Measurements from ENCODE around the gene LHX3.

DNA sequence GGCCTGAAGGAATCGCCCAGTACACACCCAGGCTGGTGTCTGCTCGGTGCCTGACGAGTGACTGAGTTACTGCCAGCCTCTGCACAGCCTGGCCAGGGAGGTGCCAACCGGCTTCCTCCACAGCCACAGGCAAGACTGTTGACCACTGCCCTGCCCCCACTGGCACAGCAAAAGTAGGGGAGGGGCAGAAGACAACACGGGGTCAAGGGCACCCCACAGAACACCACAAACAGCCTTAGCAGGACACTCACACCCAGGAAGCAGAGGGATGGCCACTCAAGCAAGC is 722 bp upstream of the LHX3 start:
- TF ChIP-seq EHF (CRISPR knock-in tag; IDR thresholded peaks at IDR 0.05) (no peak), POLR2A (IDR thresholded peaks at IDR 0.05; ENCODE audit: low read length) (no peak), CBX2 (IDR thresholded peaks at IDR 0.05; ENCODE audit: borderline replicate concordance, low read depth) (no peak), HDAC2 (IDR thresholded peaks at IDR 0.05) (no peak), SMC3 (IDR thresholded peaks at IDR 0.05) (no peak), JUN (IDR thresholded peaks at IDR 0.05) (no peak), EP300 (IDR thresholded peaks at IDR 0.05) (no peak)
- TF ChIP-seq, protein P1, sequence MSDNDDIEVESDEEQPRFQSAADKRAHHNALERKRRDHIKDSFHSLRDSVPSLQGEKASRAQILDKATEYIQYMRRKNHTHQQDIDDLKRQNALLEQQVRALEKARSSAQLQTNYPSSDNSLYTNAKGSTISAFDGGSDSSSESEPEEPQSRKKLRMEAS (IDR thresholded peaks at IDR 0.05) = no peak
- TF ChIP-seq, protein P2, sequence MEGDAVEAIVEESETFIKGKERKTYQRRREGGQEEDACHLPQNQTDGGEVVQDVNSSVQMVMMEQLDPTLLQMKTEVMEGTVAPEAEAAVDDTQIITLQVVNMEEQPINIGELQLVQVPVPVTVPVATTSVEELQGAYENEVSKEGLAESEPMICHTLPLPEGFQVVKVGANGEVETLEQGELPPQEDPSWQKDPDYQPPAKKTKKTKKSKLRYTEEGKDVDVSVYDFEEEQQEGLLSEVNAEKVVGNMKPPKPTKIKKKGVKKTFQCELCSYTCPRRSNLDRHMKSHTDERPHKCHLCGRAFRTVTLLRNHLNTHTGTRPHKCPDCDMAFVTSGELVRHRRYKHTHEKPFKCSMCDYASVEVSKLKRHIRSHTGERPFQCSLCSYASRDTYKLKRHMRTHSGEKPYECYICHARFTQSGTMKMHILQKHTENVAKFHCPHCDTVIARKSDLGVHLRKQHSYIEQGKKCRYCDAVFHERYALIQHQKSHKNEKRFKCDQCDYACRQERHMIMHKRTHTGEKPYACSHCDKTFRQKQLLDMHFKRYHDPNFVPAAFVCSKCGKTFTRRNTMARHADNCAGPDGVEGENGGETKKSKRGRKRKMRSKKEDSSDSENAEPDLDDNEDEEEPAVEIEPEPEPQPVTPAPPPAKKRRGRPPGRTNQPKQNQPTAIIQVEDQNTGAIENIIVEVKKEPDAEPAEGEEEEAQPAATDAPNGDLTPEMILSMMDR (IDR thresholded peaks at IDR 0.05) = no peak
- TF ChIP-seq, protein P3, sequence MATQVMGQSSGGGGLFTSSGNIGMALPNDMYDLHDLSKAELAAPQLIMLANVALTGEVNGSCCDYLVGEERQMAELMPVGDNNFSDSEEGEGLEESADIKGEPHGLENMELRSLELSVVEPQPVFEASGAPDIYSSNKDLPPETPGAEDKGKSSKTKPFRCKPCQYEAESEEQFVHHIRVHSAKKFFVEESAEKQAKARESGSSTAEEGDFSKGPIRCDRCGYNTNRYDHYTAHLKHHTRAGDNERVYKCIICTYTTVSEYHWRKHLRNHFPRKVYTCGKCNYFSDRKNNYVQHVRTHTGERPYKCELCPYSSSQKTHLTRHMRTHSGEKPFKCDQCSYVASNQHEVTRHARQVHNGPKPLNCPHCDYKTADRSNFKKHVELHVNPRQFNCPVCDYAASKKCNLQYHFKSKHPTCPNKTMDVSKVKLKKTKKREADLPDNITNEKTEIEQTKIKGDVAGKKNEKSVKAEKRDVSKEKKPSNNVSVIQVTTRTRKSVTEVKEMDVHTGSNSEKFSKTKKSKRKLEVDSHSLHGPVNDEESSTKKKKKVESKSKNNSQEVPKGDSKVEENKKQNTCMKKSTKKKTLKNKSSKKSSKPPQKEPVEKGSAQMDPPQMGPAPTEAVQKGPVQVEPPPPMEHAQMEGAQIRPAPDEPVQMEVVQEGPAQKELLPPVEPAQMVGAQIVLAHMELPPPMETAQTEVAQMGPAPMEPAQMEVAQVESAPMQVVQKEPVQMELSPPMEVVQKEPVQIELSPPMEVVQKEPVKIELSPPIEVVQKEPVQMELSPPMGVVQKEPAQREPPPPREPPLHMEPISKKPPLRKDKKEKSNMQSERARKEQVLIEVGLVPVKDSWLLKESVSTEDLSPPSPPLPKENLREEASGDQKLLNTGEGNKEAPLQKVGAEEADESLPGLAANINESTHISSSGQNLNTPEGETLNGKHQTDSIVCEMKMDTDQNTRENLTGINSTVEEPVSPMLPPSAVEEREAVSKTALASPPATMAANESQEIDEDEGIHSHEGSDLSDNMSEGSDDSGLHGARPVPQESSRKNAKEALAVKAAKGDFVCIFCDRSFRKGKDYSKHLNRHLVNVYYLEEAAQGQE (IDR thresholded peaks at IDR 0.05) = no peak
- TF ChIP-seq, protein P4, sequence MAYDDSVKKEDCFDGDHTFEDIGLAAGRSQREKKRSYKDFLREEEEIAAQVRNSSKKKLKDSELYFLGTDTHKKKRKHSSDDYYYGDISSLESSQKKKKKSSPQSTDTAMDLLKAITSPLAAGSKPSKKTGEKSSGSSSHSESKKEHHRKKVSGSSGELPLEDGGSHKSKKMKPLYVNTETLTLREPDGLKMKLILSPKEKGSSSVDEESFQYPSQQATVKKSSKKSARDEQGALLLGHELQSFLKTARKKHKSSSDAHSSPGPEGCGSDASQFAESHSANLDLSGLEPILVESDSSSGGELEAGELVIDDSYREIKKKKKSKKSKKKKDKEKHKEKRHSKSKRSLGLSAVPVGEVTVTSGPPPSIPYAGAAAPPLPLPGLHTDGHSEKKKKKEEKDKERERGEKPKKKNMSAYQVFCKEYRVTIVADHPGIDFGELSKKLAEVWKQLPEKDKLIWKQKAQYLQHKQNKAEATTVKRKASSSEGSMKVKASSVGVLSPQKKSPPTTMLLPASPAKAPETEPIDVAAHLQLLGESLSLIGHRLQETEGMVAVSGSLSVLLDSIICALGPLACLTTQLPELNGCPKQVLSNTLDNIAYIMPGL (CRISPR knock-in tag; IDR thresholded peaks at IDR 0.05; ENCODE audit: borderline replicate concordance) = no peak
- TF ChIP-seq, protein P5, sequence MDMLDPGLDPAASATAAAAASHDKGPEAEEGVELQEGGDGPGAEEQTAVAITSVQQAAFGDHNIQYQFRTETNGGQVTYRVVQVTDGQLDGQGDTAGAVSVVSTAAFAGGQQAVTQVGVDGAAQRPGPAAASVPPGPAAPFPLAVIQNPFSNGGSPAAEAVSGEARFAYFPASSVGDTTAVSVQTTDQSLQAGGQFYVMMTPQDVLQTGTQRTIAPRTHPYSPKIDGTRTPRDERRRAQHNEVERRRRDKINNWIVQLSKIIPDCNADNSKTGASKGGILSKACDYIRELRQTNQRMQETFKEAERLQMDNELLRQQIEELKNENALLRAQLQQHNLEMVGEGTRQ (IDR thresholded peaks at IDR 0.05) = no peak
- TF ChIP-seq, protein P6, sequence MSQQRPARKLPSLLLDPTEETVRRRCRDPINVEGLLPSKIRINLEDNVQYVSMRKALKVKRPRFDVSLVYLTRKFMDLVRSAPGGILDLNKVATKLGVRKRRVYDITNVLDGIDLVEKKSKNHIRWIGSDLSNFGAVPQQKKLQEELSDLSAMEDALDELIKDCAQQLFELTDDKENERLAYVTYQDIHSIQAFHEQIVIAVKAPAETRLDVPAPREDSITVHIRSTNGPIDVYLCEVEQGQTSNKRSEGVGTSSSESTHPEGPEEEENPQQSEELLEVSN (IDR thresholded peaks at IDR 0.05; ENCODE audit: borderline replicate concordance, low read depth) = no peak
